CD4-positive, alpha-beta memory T cell (primary cell): ENCODE results near the gene SOBP. TPM values are rescaled to one million over a fixed set of nuclear protein-coding genes. Genes with fewer than 3 reads are reported as not detected.

Experiments used
- CTCF ChIA-PET: fragments of 350-600 bp; sonication (Branson Sonifier 250); formaldehyde crosslinking; loops from one replicate; lab custom pipeline; 2021; ENCODE audit warnings: inconsistent platforms; ENCODE audit not compliant: partially characterized antibody; lab: Charles Lee
- POLR2A ChIA-PET: fragments of 350-600 bp; sonication (Branson Sonifier 250); formaldehyde crosslinking; loops from one replicate; lab custom pipeline; 2021; ENCODE audit not compliant: partially characterized antibody; lab: Charles Lee
- DNase-seq, 5 donors: peaks; one replicate each; pipeline versions ENCODE4 v3.0.0 to v3.0.0-alpha.2; 2020 to 2022; ENCODE audit warnings: mixed read lengths in 1 of 5
- H3K27ac ChIP-seq: one replicate; pipeline ENCODE4 v1.7.0; 2013; ENCODE audit warnings: low read depth, low read length
- H3K27me3 ChIP-seq: 2 replicates; pipeline ENCODE4 v1.7.0; 2013; ENCODE audit warnings: mild to moderate bottlenecking, low read length, moderate library complexity; ENCODE audit not compliant: insufficient read depth
- H3K36me3 ChIP-seq: 2 replicates; pipeline ENCODE4 v1.7.0; 2013; ENCODE audit warnings: mild to moderate bottlenecking, low read length, moderate library complexity; ENCODE audit not compliant: insufficient read depth
- H3K4me1 ChIP-seq: 2 replicates; pipeline ENCODE4 v1.7.0; 2013; ENCODE audit warnings: mild to moderate bottlenecking, low read length, moderate library complexity; ENCODE audit not compliant: insufficient read depth
- H3K4me3 ChIP-seq, 2 donors: one replicate each; pipeline ENCODE4 v1.7.0; 2013; ENCODE audit warnings: low read length in 2 of 2, mild to moderate bottlenecking in 1 of 2
- H3K9me3 ChIP-seq, 2 donors: one replicate each; pipeline ENCODE4 v1.7.0; 2013; ENCODE audit warnings: low read length in 2 of 2, control low read depth in 1 of 2; ENCODE audit not compliant: control insufficient read depth in 1 of 2
- H3K27ac Mint-ChIP-seq, 7 donors: one replicate each; pipeline ENCODE4 v1.8.0; 2020 to 2021; ENCODE audit warnings: mixed read lengths in 7 of 7, mild to moderate bottlenecking in 6 of 7, inconsistent platforms in 3 of 7, moderate library complexity in 3 of 7
- H3K27me3 Mint-ChIP-seq, 2 donors: one replicate each; pipeline ENCODE4 v1.8.0; 2020 to 2021; ENCODE audit warnings: mixed read lengths in 2 of 2
- H3K36me3 Mint-ChIP-seq, 2 donors: one replicate each; pipeline ENCODE4 v1.8.0; 2020 to 2021; ENCODE audit warnings: mixed read lengths in 2 of 2, inconsistent platforms in 1 of 2, mild to moderate bottlenecking in 1 of 2
- H3K4me1 Mint-ChIP-seq, 4 donors: one replicate each; pipeline ENCODE4 v1.8.0; 2020 to 2021; ENCODE audit warnings: mixed read lengths in 4 of 4, mild to moderate bottlenecking in 1 of 4
- H3K4me3 Mint-ChIP-seq, 8 donors: one replicate each; pipeline ENCODE4 v1.8.0; 2020 to 2021; ENCODE audit warnings: mixed read lengths in 8 of 8, mild to moderate bottlenecking in 7 of 8, moderate library complexity in 6 of 8, inconsistent platforms in 3 of 8
- H3K9me3 Mint-ChIP-seq, 8 donors: one replicate each; pipeline ENCODE4 v1.8.0; 2020 to 2021; ENCODE audit warnings: mixed read lengths in 8 of 8, mild to moderate bottlenecking in 5 of 8, inconsistent platforms in 3 of 8, moderate library complexity in 1 of 8
- intact Hi-C: fragments of 100-400 bp; cut with micrococcal nuclease; formaldehyde crosslinking; loops from one replicate; pipeline ENCODE4 v1.15.1; 2023
- polyA plus RNA-seq, 2 donors: library from polyadenylated mRNA; unstranded; fragments of 300-500 nt; fragmentation: Illumina TruSeq; gene quantifications; one replicate each; pipeline ENCODE4 v1.2.3, GENCODE V29; 2021
- total RNA-seq, 2 experiments: library from RNA; stranded (reverse); gene quantifications; one replicate each; pipeline ENCODE4 v1.2.3, GENCODE V29; 2021

The SOBP gene
- total RNA-seq (not detected), polyA plus RNA-seq (under 1 TPM in 1 of 2 donors, not detected in 1; 0.10 TPM)

GRCh38 chr6:107489636-107490565 lies at the start of gene SOBP:
Gene SOBP, plus strand, starts transcription at chr6:107490117. Its CDS starts 500 bp downstream, at chr6:107490617.
- Histone ChIP-seq H3K4me1 (peaks cover 31% of the 10 kb centered on the region), H3K9me3 (no peaks in the 10 kb centered on the region), H3K4me3 (peak within 1 kb of the TSS; percentile 34 to 54), H3K27me3 (peaks cover 40% of the 10 kb centered on the region), H3K27ac (no peak within 1 kb of the TSS), H3K36me3 (no peaks in the 10 kb centered on the region)
- H3K9me3 Mint-ChIP-seq, result no peaks in the 10 kb centered on the region
- DNase-seq, result peak; percentile 28 to 44 (median 40)
- peaks cover 0 to 7% of the 10 kb centered on the region in 2 donors for H3K36me3 Mint-ChIP-seq
- H3K27me3 Mint-ChIP-seq, result peaks cover 33 to 35% of the 10 kb centered on the region in 2 donors
- peak within 1 kb of the TSS in 1 of 7 donors; percentile 31 for H3K27ac Mint-ChIP-seq
- intact Hi-C loops, result loop anchor here (1.0 kb wide), 1 partner anchor 31 kb away; the partner anchor contains the start of gene PDSS2
- peaks cover 12 to 29% (median 19%) of the 10 kb centered on the region in 4 donors for H3K4me1 Mint-ChIP-seq
- ChIA-PET POLR2A (interaction anchor here (6.3 kb wide), 1 partner anchor 30 kb away, joined by 29 read pairs; the partner anchor contains the start of gene PDSS2), CTCF (interaction anchor here (1.5 kb wide), 1 partner anchor 31 kb away, joined by 3 read pairs; the partner anchor contains the start of gene PDSS2)
- peak within 1 kb of the TSS; percentile 88 to 96 (median 92) for H3K4me3 Mint-ChIP-seq

GRCh38 chr6:107440936-107441335 lies 49.0 kb upstream of the SOBP start:
- Histone ChIP-seq H3K9me3 (no peaks in the 10 kb centered on the region), H3K4me1 (no peaks in the 10 kb centered on the region), H3K4me3 (no peak overlapping the region), H3K27me3 (no peaks in the 10 kb centered on the region), H3K36me3 (no peaks in the 10 kb centered on the region), H3K27ac (no peak overlapping the region)
- Mint-ChIP-seq H3K4me3 (no peak overlapping the region), H3K36me3 (peaks cover 10 to 14% of the 10 kb centered on the region in 2 donors), H3K27ac (no peak overlapping the region), H3K27me3 (no peaks in the 10 kb centered on the region), H3K4me1 (peaks cover 17 to 30% (median 26%) of the 10 kb centered on the region in 4 donors), H3K9me3 (no peaks in the 10 kb centered on the region)
- DNase-seq, result no peak
- ChIA-PET CTCF (interaction anchor here (0.7 kb wide), 1 partner anchor 18 kb away, joined by 3 read pairs; the partner anchor contains the start of gene PDSS2), POLR2A (no interaction called here)
- intact Hi-C loops, result no loop called here

GRCh38 chr6:107441682-107442081 lies 48.2 kb upstream of the SOBP start:
- POLR2A ChIA-PET, result no interaction called here

GRCh38 chr6:107442938-107443607 lies 46.8 kb upstream of the SOBP start:
- ChIA-PET POLR2A (interaction anchor here (1.0 kb wide), 1 partner anchor 16 kb away, joined by 3 read pairs; the partner anchor contains the start of gene PDSS2), CTCF (no interaction called here)
- Histone ChIP-seq H3K4me3 (no peak overlapping the region), H3K4me1 (no peaks in the 10 kb centered on the region), H3K9me3 (peaks cover 0 to 4% of the 10 kb centered on the region in 2 donors), H3K27me3 (no peaks in the 10 kb centered on the region), H3K27ac (no peak overlapping the region), H3K36me3 (no peaks in the 10 kb centered on the region)
- Mint-ChIP-seq H3K9me3 (peaks cover 0 to 18% (median 14%) of the 10 kb centered on the region in 8 donors), H3K27ac (no peak overlapping the region), H3K36me3 (peaks cover 18 to 22% of the 10 kb centered on the region in 2 donors), H3K4me1 (peaks cover 12 to 25% (median 21%) of the 10 kb centered on the region in 4 donors), H3K27me3 (no peaks in the 10 kb centered on the region), H3K4me3 (no peak overlapping the region)
- intact Hi-C loops, result loop anchor here (1.0 kb wide), 1 partner anchor 42 kb away; no protein-coding TSS in a partner anchor
- no peak for DNase-seq

More at GRCh38 chr6:107441682-107442081, 48.2 kb upstream of the SOBP start:
- DNase-seq, result no peak
- Mint-ChIP-seq H3K9me3 (peaks cover 0 to 4% (median 4%) of the 10 kb centered on the region in 8 donors), H3K27ac (no peak overlapping the region), H3K36me3 (peaks cover 11 to 18% of the 10 kb centered on the region in 2 donors), H3K4me3 (no peak overlapping the region), H3K4me1 (peaks cover 17 to 30% (median 25%) of the 10 kb centered on the region in 4 donors), H3K27me3 (no peaks in the 10 kb centered on the region)
- intact Hi-C loops, result loop anchor here (1.0 kb wide), 1 partner anchor 40 kb away; no protein-coding TSS in a partner anchor
- Histone ChIP-seq H3K4me1 (no peaks in the 10 kb centered on the region), H3K36me3 (no peaks in the 10 kb centered on the region), H3K27ac (no peak overlapping the region), H3K27me3 (no peaks in the 10 kb centered on the region), H3K4me3 (no peak overlapping the region), H3K9me3 (no peaks in the 10 kb centered on the region)
- CTCF ChIA-PET, result no interaction called here

GRCh38 chr6:107443608-107444267 lies 46.2 kb upstream of the SOBP start:
- no peaks in the 10 kb centered on the region for H3K4me1 ChIP-seq
- Mint-ChIP-seq H3K36me3 (peaks cover 23 to 29% of the 10 kb centered on the region in 2 donors), H3K27ac (no peak overlapping the region), H3K4me1 (peaks cover 12 to 25% (median 20%) of the 10 kb centered on the region in 4 donors), H3K27me3 (no peaks in the 10 kb centered on the region), H3K4me3 (no peak overlapping the region), H3K9me3 (peaks cover 0 to 25% (median 20%) of the 10 kb centered on the region in 8 donors)
- H3K27ac ChIP-seq, result no peak overlapping the region
- DNase-seq, result no peak
- CTCF ChIA-PET, result interaction anchor here (1.4 kb wide), 1 partner anchor 10 kb away, joined by 4 read pairs; no protein-coding TSS in a partner anchor
- H3K9me3 ChIP-seq, result peaks cover 0 to 4% of the 10 kb centered on the region in 2 donors
- intact Hi-C loops, result no loop called here
- H3K36me3 ChIP-seq, result no peaks in the 10 kb centered on the region
- POLR2A ChIA-PET, result interaction anchor here (1.0 kb wide), 1 partner anchor 16 kb away, joined by 3 read pairs; the partner anchor contains the start of gene PDSS2
- no peaks in the 10 kb centered on the region for H3K27me3 ChIP-seq
- no peak overlapping the region for H3K4me3 ChIP-seq

- Histone ChIP-seq H3K27ac (no peak overlapping the region), H3K36me3 (no peaks in the 10 kb centered on the region), H3K27me3 (no peaks in the 10 kb centered on the region), H3K9me3 (peaks cover 0 to 4% of the 10 kb centered on the region in 2 donors), H3K4me1 (no peaks in the 10 kb centered on the region), H3K4me3 (no peak overlapping the region)
- peaks cover 12 to 21% (median 19%) of the 10 kb centered on the region in 4 donors for H3K4me1 Mint-ChIP-seq
- H3K4me3 Mint-ChIP-seq, result no peak overlapping the region
- H3K9me3 Mint-ChIP-seq, result peaks cover 0 to 30% (median 26%) of the 10 kb centered on the region in 8 donors
- peaks cover 27 to 34% of the 10 kb centered on the region in 2 donors for H3K36me3 Mint-ChIP-seq
- ChIA-PET CTCF (interaction anchor here (1.4 kb wide), 1 partner anchor 10 kb away, joined by 4 read pairs; no protein-coding TSS in a partner anchor), POLR2A (no interaction called here)
- intact Hi-C loops, result no loop called here
- H3K27me3 Mint-ChIP-seq, result no peaks in the 10 kb centered on the region
- no peak for DNase-seq
- no peak overlapping the region for H3K27ac Mint-ChIP-seq
Observed at GRCh38 chr6:107444277-107444676, 45.6 kb upstream of the SOBP start.
